ENCODE results near the gene GNAO1. TPM values are rescaled to one million over a fixed set of nuclear protein-coding genes. Genes with fewer than 3 reads are reported as not detected.

The GNAO1 gene
- total and polyA plus RNA-seq, 9 of the 15 experiments (the other 6 are each of a cell fraction or from before 2014, with no cell fraction given), result 0.07 to 0.42 (median 0.08) TPM; not detected in 5

DNA sequence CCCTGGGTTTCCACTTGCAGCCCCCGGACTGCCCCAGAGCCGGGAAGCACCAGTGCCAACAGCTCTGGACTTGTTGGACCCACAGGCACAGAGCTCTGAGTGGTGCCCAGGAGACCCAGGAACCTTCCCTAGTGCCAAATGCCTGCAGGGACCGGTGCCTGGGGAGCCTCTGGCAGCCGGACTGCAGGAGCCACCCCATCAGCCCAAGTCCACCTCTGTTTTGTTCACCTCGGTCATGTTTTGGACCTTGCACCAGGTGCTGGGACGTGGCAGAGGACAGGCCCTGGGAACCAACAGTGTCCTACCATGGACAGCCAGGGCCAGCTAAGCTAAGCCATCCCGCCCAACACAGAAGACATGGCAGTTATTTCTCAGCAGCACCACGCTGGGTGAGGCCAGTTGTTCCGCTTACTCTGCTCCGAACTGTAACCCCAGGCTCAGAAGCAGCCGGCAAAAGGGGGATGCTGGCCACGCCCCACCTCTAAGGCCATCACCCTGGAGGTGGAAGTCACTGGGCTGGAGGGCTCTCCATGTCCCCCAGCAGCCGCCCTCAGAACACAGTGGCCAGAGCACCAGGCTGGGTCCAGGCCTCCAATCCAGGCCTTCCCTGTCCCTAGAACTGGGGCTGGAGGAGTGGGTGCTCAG is 154.2 kb downstream of the GNAO1 start:
- in situ Hi-C loops (cut with MboI) (no loop called here), intact Hi-C loops (cut with micrococcal nuclease) (no loop called here)
- ATAC-seq (no peak), FAIRE-seq (no peak), DNase-seq (ENCODE audit: extremely low read depth in 1 of 4, low spot score in 3 of 4) (no peak)
- peaks cover 28% of the 10 kb centered on the region for H4K20me1 ChIP-seq (replicated peaks; ENCODE audit: control insufficient read depth, insufficient read depth, low read length)
- no peaks in the 10 kb centered on the region for H3K9me3 ChIP-seq (replicated peaks; ENCODE audit: control insufficient read depth, insufficient read depth, low read depth, low read length)
- no peak overlapping the region for H3K9ac ChIP-seq (ENCODE audit: insufficient read depth in 1 of 2, low read depth in 2 of 2, low read length in 2 of 2)
- no peak overlapping the region for H3K4me2 ChIP-seq (ENCODE audit: insufficient read depth, low read length)
- no peak overlapping the region for H2AFZ ChIP-seq (ENCODE audit: low read depth, low read length)
- H3K4me1 ChIP-seq (replicated peaks in 1 of 2; ENCODE audit: control insufficient read depth in 2 of 2, insufficient read depth in 2 of 2, low read length in 2 of 2), result peaks cover 5 to 33% of the 10 kb centered on the region in 2 experiments; a peak in 2 of 5 replicates
- no peak overlapping the region for H3K4me3 ChIP-seq
- H3K27me3 ChIP-seq (ENCODE audit: control insufficient read depth in 2 of 2, insufficient read depth in 2 of 2, low read length in 2 of 2), result peaks cover 21 to 72% of the 10 kb centered on the region in 2 experiments; a peak in 4 of 5 replicates
- no peaks in the 10 kb centered on the region for H3K79me2 ChIP-seq (ENCODE audit: control insufficient read depth, insufficient read depth, low read length)
- no peaks in the 10 kb centered on the region for H3K9me1 ChIP-seq (ENCODE audit: control insufficient read depth, insufficient read depth, low read length)
- no peak overlapping the region for H3K27ac ChIP-seq (ENCODE audit: extremely low read depth, low read depth, low read length)
- H3K36me3 ChIP-seq (ENCODE audit: control insufficient read depth, insufficient read depth, low read length), result no peaks in the 10 kb centered on the region
- TF ChIP-seq, protein P1, sequence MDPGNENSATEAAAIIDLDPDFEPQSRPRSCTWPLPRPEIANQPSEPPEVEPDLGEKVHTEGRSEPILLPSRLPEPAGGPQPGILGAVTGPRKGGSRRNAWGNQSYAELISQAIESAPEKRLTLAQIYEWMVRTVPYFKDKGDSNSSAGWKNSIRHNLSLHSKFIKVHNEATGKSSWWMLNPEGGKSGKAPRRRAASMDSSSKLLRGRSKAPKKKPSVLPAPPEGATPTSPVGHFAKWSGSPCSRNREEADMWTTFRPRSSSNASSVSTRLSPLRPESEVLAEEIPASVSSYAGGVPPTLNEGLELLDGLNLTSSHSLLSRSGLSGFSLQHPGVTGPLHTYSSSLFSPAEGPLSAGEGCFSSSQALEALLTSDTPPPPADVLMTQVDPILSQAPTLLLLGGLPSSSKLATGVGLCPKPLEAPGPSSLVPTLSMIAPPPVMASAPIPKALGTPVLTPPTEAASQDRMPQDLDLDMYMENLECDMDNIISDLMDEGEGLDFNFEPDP (CRISPR knock-in tag; IDR thresholded peaks at IDR 0.05), result no peak
- TF ChIP-seq GATAD2A (IDR thresholded peaks at IDR 0.05) (no peak), LEF1 (IDR thresholded peaks at IDR 0.05) (no peak)
- BruUV-seq (replicated peaks), result no TSS peak
- CTCF ChIA-PET (ENCODE audit: low intra/inter-chr PET ratio), result no interaction called here
- 7% methylated on average over 12 of the region's 13 CpGs for WGBS (ENCODE audit: insufficient coverage, low coverage, missing lambda C conversion rate)
- POLR2A ChIA-PET, result interaction anchor here (1.0 kb wide), 1 partner anchor 11 kb away, joined by 3 read pairs; no protein-coding TSS in a partner anchor
